Endothelial cell of umbilical vein (primary cell): ENCODE data around the gene SMPD1. TPM values are rescaled to one million over a fixed set of nuclear protein-coding genes. Genes with fewer than 3 reads are reported as not detected.

Experiments used
- BruUV-seq: library from RNA; stranded (reverse); fragments of 400-500 nt; replicated peaks from 2 replicates; lab custom pipeline; 2021; lab: Mats Ljungman, UMichigan
- CTCF ChIA-PET: fragments of 300-600, 350-600 bp; sonication (Branson Sonifier 250); formaldehyde crosslinking; loops from one replicate; lab custom pipeline; 2021; ENCODE audit warnings: antibody characterized with exemption, inconsistent platforms; lab: Charles Lee
- POLR2A ChIA-PET: fragments of 300-600, 350-600 bp; sonication (Branson Sonifier 250); formaldehyde crosslinking; loops from one replicate; lab custom pipeline; 2021; ENCODE audit warnings: antibody characterized with exemption, inconsistent platforms; lab: Charles Lee
- DNase-seq: peaks from one replicate; pipeline ENCODE4 v3.0.0-alpha.2; 2011; ENCODE audit warnings: low read depth, low spot score
- FAIRE-seq: peaks from 2 replicates; lab custom pipeline; 2011; peaks lifted over from hg19 to GRCh38; lab: Jason Lieb, UNC
- H2AFZ ChIP-seq: 2 replicates; pipeline ENCODE4 v1.6.0; 2012; ENCODE audit warnings: low read depth, low read length, control low read depth, inconsistent platforms
- H3K27ac ChIP-seq: 2 replicates; pipeline ENCODE4 v1.5.1; 2011; ENCODE audit warnings: low read depth, mild to moderate bottlenecking, control low read depth, low read length, moderate library complexity; ENCODE audit not compliant: insufficient read depth
- H3K27me3 ChIP-seq, 2 experiments: 2 replicates each; pipeline versions ENCODE4 v1.6.0 to v1.6.1; 2011; ENCODE audit warnings: low read length in 2 of 2, mixed read lengths in 1 of 2; ENCODE audit not compliant: control insufficient read depth in 2 of 2, insufficient read depth in 2 of 2
- H3K36me3 ChIP-seq, 2 experiments: 2 replicates in 1 of 2; 3 replicates in 1 of 2; pipeline ENCODE4 v1.5.1; 2011; ENCODE audit warnings: low read length in 2 of 2, mild to moderate bottlenecking in 1 of 2, moderate library complexity in 1 of 2; ENCODE audit not compliant: control insufficient read depth in 2 of 2, insufficient read depth in 2 of 2; ENCODE audit errors: extremely low read depth in 1 of 2
- H3K4me1 ChIP-seq: 3 replicates; pipeline ENCODE4 v1.5.1; 2011; ENCODE audit warnings: mild to moderate bottlenecking, low read length; ENCODE audit not compliant: control insufficient read depth, insufficient read depth; ENCODE audit errors: extremely low read depth
- H3K4me2 ChIP-seq: 2 replicates; pipeline ENCODE4 v1.6.1; 2011; ENCODE audit warnings: low read length, control low read depth, mixed read lengths; ENCODE audit not compliant: insufficient read depth
- H3K4me3 ChIP-seq, 3 experiments: fragments of 200-600 bp in 1 of 3; sonication (generic), shearing (Covaris generic) in 1 of 3; replicated peaks in 1 of 3; 2 replicates each; pipeline ENCODE4 v1.5.1; 2011 to 2016; ENCODE audit warnings: control low read depth in 3 of 3, low read length in 3 of 3, mild to moderate bottlenecking in 2 of 3, inconsistent platforms in 1 of 3, low read depth in 1 of 3, moderate library complexity in 1 of 3; ENCODE audit not compliant: insufficient read depth in 1 of 3
- H3K79me2 ChIP-seq: 2 replicates; pipeline ENCODE4 v1.6.0; 2012; ENCODE audit warnings: low read length, inconsistent platforms; ENCODE audit not compliant: control insufficient read depth, insufficient read depth
- H3K9ac ChIP-seq: replicated peaks from 2 replicates; pipeline ENCODE3; 2011; ENCODE audit warnings: low read length, control low read depth; ENCODE audit not compliant: insufficient read depth; ENCODE audit errors: extremely low read depth
- H3K9me1 ChIP-seq: replicated peaks from 3 replicates; pipeline ENCODE4 v1.6.0; 2011; ENCODE audit warnings: mild to moderate bottlenecking, low read length; ENCODE audit not compliant: control insufficient read depth, insufficient read depth; ENCODE audit errors: extremely low read depth
- H3K9me3 ChIP-seq: replicated peaks from 2 replicates; pipeline ENCODE4 v1.5.1; 2012; ENCODE audit warnings: low read length, inconsistent platforms; ENCODE audit not compliant: control insufficient read depth, insufficient read depth
- H4K20me1 ChIP-seq: replicated peaks from 2 replicates; pipeline ENCODE3; 2011; ENCODE audit warnings: mild to moderate bottlenecking, low read length; ENCODE audit not compliant: control insufficient read depth, insufficient read depth; ENCODE audit errors: extremely low read depth
- EZH2 ChIP-seq: IDR thresholded peaks from 2 replicates; pipeline ENCODE4 v1.6.1; 2012; ENCODE audit warnings: borderline replicate concordance, low read depth, mild to moderate bottlenecking, moderate library complexity, low read length, inconsistent platforms; ENCODE audit not compliant: severe bottlenecking
- FOS ChIP-seq: IDR thresholded peaks from 2 replicates; pipeline ENCODE4 v1.6.1; 2011; ENCODE audit warnings: mild to moderate bottlenecking, low read length, moderate library complexity, borderline replicate concordance; ENCODE audit not compliant: insufficient read depth
- GATA2 ChIP-seq: IDR thresholded peaks from 2 replicates; pipeline ENCODE4 v1.7.0; 2011; ENCODE audit warnings: low read depth, mild to moderate bottlenecking, moderate library complexity, mixed read lengths, low read length; ENCODE audit not compliant: insufficient read length, insufficient read depth
- JUN ChIP-seq: IDR thresholded peaks from 2 replicates; pipeline ENCODE4 v1.6.1; 2011; ENCODE audit warnings: borderline replicate concordance, low read depth; ENCODE audit not compliant: insufficient read length, insufficient read depth
- MYC ChIP-seq: IDR thresholded peaks from one replicate; pipeline ENCODE4 v1.6.1; 2011; ENCODE audit warnings: mild to moderate bottlenecking, low read depth, low read length
- POLR2A ChIP-seq: IDR thresholded peaks from 2 replicates; pipeline ENCODE4 v1.6.1; 2012; ENCODE audit warnings: low read depth, mild to moderate bottlenecking, control low read depth, low read length
- POLR2AphosphoS5 ChIP-seq: IDR thresholded peaks from 2 replicates; pipeline ENCODE4 v1.6.1; 2012; ENCODE audit warnings: low read depth, mild to moderate bottlenecking, control low read depth, low read length, moderate library complexity; ENCODE audit not compliant: insufficient read depth
- dilution Hi-C: fragments of 300-500 bp; cut with MboI; formaldehyde crosslinking; loops from one replicate; pipeline ENCODE4 v1.15.0; 2019; ENCODE audit warnings: low sequenced_read_pairs; ENCODE audit not compliant: extremely low pct_ligation_motif_present
- intact Hi-C: fragments of 100-400 bp; cut with micrococcal nuclease; formaldehyde crosslinking; loops from one replicate; pipeline ENCODE4 v1.10.0; 2022
- polyA plus RNA-seq, 4 experiments: library from polyadenylated mRNA; depleted of rRNA in 3 of 4; stranded (reverse) in 3 of 4; unstranded in 1 of 4; fragments of >200 nt; gene quantifications; 2 replicates each; pipeline versions ENCODE4 v1.2.1 to v1.2.3, GENCODE V29; 2011 to 2012; ENCODE audit warnings: missing spikeins in 1 of 4
- total RNA-seq: library from RNA; stranded (reverse); gene quantifications from 2 replicates; pipeline ENCODE4 v1.2.3, GENCODE V29; 2021
- TF ChIP-seq, protein P1 (sequence below), 2 donors: IDR thresholded peaks; 1 replicate in 1 of 2; 2 replicates in 1 of 2; pipeline ENCODE4 v1.5.1; 2011; ENCODE audit warnings: low read length in 2 of 2, mild to moderate bottlenecking in 2 of 2, moderate library complexity in 2 of 2, control low read depth in 1 of 2, inconsistent platforms in 1 of 2, low read depth in 1 of 2; ENCODE audit not compliant: insufficient read depth in 1 of 2; ENCODE audit errors: extremely low read depth in 1 of 2
- TF ChIP-seq, protein P2 (sequence below): IDR thresholded peaks from 2 replicates; pipeline ENCODE4 v1.6.1; 2011; ENCODE audit not compliant: insufficient read depth, insufficient read length

The SMPD1 gene
- total and polyA plus RNA-seq, 2 donors (not counting 3 experiments of a cell fraction or from before 2014, with no cell fraction given) = 58.9 to 93.6 TPM

DNA sequence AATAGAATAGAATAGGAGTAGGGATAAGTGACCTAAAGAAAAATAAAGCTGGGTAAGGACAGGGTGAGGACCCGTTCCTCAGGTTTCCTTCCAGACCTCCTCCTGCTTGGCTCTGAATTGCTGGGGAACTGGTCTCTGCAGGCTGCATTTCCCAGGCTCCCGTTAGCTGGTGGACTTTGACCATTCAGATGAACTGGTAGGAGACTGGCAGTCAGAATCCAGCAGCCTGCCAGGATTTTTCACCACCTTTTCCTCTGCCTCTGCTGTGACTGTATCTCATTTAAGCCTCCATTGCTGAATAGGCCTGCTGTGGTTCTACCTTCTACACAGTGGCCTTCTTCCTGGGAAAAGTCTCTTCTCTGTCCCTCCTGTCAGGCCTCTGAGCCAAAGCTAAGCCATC is 24.6 kb upstream of the SMPD1 start:
- POLR2A ChIA-PET = no interaction called here
- no peaks in the 10 kb centered on the region for H3K9me3 ChIP-seq
- no peak overlapping the region for H3K9ac ChIP-seq
- no peaks in the 10 kb centered on the region for H3K79me2 ChIP-seq
- no peaks in the 10 kb centered on the region for H3K36me3 ChIP-seq
- no peaks in the 10 kb centered on the region for H3K4me1 ChIP-seq
- dilution Hi-C loops = no loop called here
- no peaks in the 10 kb centered on the region for H3K27me3 ChIP-seq
- DNase-seq (no peak), FAIRE-seq (no peak)
- H3K4me3 ChIP-seq = no peak overlapping the region
- H2AFZ ChIP-seq = no peak overlapping the region
- no peaks in the 10 kb centered on the region for H4K20me1 ChIP-seq
- intact Hi-C loops = no loop called here
- H3K4me2 ChIP-seq = no peak overlapping the region
- H3K9me1 ChIP-seq = no peaks in the 10 kb centered on the region
- TF ChIP-seq POLR2AphosphoS5 (no peak), FOS (no peak), MYC (no peak)
- TF ChIP-seq, protein P1, sequence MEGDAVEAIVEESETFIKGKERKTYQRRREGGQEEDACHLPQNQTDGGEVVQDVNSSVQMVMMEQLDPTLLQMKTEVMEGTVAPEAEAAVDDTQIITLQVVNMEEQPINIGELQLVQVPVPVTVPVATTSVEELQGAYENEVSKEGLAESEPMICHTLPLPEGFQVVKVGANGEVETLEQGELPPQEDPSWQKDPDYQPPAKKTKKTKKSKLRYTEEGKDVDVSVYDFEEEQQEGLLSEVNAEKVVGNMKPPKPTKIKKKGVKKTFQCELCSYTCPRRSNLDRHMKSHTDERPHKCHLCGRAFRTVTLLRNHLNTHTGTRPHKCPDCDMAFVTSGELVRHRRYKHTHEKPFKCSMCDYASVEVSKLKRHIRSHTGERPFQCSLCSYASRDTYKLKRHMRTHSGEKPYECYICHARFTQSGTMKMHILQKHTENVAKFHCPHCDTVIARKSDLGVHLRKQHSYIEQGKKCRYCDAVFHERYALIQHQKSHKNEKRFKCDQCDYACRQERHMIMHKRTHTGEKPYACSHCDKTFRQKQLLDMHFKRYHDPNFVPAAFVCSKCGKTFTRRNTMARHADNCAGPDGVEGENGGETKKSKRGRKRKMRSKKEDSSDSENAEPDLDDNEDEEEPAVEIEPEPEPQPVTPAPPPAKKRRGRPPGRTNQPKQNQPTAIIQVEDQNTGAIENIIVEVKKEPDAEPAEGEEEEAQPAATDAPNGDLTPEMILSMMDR (IDR thresholded peaks at IDR 0.05; ENCODE audit: extremely low read depth in 1 of 2, insufficient read depth in 1 of 2, low read depth in 1 of 2, low read length in 2 of 2) = no peak
- no TSS peak for BruUV-seq
- no peak overlapping the region for H3K27ac ChIP-seq
- CTCF ChIA-PET = interaction anchor here (1.0 to 4.5 kb wide), 4 partner anchors 11 to 373 kb away, joined by 3 to 140 read pairs (median 42); no protein-coding TSS in a partner anchor

DNA sequence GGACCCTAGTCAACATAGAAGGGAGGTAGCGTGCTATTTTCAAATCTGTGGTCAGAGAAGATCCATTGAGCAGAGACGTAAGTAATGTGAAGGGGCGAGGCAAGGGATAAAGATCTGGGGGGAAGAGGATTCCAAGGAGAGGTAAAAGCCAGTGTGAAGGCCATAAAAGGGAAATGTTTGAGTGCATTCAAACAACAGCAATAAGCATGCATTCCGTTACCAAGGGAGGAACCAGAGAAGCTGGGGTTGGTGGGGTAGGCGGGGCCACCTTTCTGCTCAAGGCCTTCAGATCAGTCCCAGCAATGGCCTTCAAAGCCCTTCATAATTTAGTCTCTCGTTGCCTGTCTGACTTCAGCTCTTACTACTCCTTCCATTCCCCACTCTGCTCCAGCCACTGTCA is 18.4 kb upstream of the SMPD1 start:
- DNase-seq (no peak), FAIRE-seq (no peak)
- H3K36me3 ChIP-seq = no peaks in the 10 kb centered on the region
- no peak overlapping the region for H3K4me2 ChIP-seq
- ChIA-PET POLR2A (no interaction called here), CTCF (interaction anchor here (1.0 to 3.1 kb wide), 2 partner anchors 9 to 67 kb away, joined by 3 to 24 read pairs; no protein-coding TSS in a partner anchor)
- H3K9ac ChIP-seq = no peak overlapping the region
- TF ChIP-seq, protein P1 (IDR thresholded peaks at IDR 0.05; ENCODE audit: extremely low read depth in 1 of 2, insufficient read depth in 1 of 2, low read depth in 1 of 2, low read length in 2 of 2) = no peak
- TF ChIP-seq EZH2 (no peak), POLR2A (no peak), MYC (no peak), POLR2AphosphoS5 (no peak), GATA2 (no peak), JUN (no peak), FOS (no peak)
- TF ChIP-seq, protein P2, sequence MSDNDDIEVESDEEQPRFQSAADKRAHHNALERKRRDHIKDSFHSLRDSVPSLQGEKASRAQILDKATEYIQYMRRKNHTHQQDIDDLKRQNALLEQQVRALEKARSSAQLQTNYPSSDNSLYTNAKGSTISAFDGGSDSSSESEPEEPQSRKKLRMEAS = no peak
- no TSS peak for BruUV-seq
- no peaks in the 10 kb centered on the region for H3K4me1 ChIP-seq
- H3K79me2 ChIP-seq = no peaks in the 10 kb centered on the region
- H3K4me3 ChIP-seq = no peak overlapping the region
- no peak overlapping the region for H3K27ac ChIP-seq
- dilution Hi-C loops = no loop called here
- no peaks in the 10 kb centered on the region for H3K9me3 ChIP-seq
- H4K20me1 ChIP-seq = no peaks in the 10 kb centered on the region
- H3K27me3 ChIP-seq = no peaks in the 10 kb centered on the region
- no peak overlapping the region for H2AFZ ChIP-seq
- no peaks in the 10 kb centered on the region for H3K9me1 ChIP-seq
- intact Hi-C loops = no loop called here
